Measurements from ENCODE around the gene ARHGAP35.

ARHGAP35 gene

DNA sequence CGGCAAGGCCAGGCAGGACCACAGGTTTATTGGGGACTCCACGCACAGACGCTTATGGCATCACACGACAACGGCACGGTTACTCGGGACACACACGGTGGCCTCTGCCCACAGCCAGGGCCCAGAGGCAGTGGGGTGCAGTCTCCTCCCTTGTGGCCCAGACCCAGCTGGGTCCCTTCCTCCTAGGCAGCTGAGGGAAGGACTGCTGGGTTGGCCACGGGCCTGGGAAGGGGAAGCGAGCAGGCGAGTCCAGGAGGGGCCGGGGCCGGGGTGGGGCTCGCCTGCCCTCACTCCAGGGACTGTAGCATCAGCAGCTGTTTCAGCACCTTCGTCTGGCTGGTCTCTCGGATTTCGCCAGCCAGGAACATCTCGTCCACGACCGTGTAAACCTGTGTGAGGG lies 22.6 kb upstream of the ARHGAP35 start:
- DNase-seq (ENCODE audit: extremely low read depth, low read depth), result no peak
- TF ChIP-seq, protein P1, sequence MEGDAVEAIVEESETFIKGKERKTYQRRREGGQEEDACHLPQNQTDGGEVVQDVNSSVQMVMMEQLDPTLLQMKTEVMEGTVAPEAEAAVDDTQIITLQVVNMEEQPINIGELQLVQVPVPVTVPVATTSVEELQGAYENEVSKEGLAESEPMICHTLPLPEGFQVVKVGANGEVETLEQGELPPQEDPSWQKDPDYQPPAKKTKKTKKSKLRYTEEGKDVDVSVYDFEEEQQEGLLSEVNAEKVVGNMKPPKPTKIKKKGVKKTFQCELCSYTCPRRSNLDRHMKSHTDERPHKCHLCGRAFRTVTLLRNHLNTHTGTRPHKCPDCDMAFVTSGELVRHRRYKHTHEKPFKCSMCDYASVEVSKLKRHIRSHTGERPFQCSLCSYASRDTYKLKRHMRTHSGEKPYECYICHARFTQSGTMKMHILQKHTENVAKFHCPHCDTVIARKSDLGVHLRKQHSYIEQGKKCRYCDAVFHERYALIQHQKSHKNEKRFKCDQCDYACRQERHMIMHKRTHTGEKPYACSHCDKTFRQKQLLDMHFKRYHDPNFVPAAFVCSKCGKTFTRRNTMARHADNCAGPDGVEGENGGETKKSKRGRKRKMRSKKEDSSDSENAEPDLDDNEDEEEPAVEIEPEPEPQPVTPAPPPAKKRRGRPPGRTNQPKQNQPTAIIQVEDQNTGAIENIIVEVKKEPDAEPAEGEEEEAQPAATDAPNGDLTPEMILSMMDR (IDR thresholded peaks at IDR 0.05; ENCODE audit: low read depth, low read length), result no peak

GRCh38 chr19:46839752-46840497 lies 20.9 kb upstream of the ARHGAP35 start:
- TF ChIP-seq, protein P1 (IDR thresholded peaks at IDR 0.05; ENCODE audit: low read depth, low read length), result no peak
- no peak for DNase-seq (ENCODE audit: extremely low read depth, low read depth)

- TF ChIP-seq, protein P1 (IDR thresholded peaks at IDR 0.05; ENCODE audit: low read depth, low read length), result peak; percentile 83
Measured at GRCh38 chr19:46840498-46840942, 20.3 kb upstream of the ARHGAP35 start.

GRCh38 chr19:46841458-46842083 lies 19.2 kb upstream of the ARHGAP35 start:
- TF ChIP-seq, protein P1 (IDR thresholded peaks at IDR 0.05; ENCODE audit: low read depth, low read length), result no peak
- DNase-seq (ENCODE audit: extremely low read depth, low read depth), result no peak

More at GRCh38 chr19:46840498-46840942, 20.3 kb upstream of the ARHGAP35 start:
- no peak for DNase-seq (ENCODE audit: extremely low read depth, low read depth)

GRCh38 chr19:46842791-46843190 lies 18.0 kb upstream of the ARHGAP35 start:
- TF ChIP-seq, protein P1 (IDR thresholded peaks at IDR 0.05; ENCODE audit: low read depth, low read length), result no peak
- no peak for DNase-seq (ENCODE audit: extremely low read depth, low read depth)

DNA sequence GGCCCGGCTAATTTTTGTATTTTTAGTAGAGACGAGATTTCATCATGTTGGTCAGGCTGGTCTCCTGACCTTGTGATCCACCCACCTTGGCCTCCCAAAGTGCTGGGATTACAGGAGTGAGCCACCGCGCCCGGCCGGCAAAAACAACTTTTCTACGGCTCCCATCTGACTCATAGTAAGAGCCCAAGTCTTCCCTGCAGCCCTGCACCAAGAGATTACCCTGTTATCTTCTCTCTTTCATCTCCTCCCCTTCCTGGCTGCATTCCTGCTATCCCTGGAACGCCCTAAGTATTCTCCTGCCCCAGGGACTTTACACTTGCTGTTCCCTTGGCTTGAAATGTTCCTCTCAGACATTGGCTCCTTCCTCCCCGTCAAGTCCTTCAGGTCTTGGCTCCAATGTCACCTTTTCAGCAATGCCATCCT lies 16.7 kb upstream of the ARHGAP35 start:
- TF ChIP-seq, protein P1 (IDR thresholded peaks at IDR 0.05; ENCODE audit: low read depth, low read length), result no peak
- no peak for DNase-seq (ENCODE audit: extremely low read depth, low read depth)

DNA sequence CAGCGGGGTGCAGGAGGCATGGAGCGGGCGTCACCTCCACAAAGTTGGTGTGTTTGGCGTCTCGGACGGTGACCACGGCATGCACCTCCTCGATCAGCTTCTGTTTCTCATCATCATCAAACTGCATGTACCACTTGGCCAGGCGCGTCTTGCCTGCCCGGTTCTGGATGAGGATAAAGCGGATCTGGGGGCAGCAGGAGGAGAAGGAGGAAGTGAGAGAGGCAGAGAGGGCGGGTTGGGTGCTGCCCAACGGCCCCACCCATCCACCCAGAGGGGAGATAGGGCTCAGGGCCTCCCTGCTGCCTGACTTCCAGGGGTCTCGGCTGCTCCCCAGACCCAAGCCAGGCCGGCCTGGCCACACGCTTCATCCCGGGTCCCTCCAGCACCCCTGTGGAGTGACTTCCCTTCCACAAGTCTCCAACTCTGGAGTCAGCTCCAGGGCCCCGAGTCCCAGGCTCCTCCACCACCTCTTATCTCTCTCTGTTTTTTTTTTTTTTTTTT lies 14.8 kb upstream of the ARHGAP35 start:
- TF ChIP-seq, protein P1 (IDR thresholded peaks at IDR 0.05; ENCODE audit: low read depth, low read length), result no peak
- no peak for DNase-seq (ENCODE audit: extremely low read depth, low read depth)
